ENCODE results near the gene ECI1.
"Not testable (repeated sequence)": the region's sequence is repeated elsewhere in the genome, so short reads cannot be mapped to it uniquely, and the experiment has no call there.

The ECI1 gene

GRCh38 chr16:2209258-2210008 lies 42.0 kb downstream of the ECI1 start:
- DNase-seq: no peak

GRCh38 chr16:2208772-2209171 lies 42.6 kb downstream of the ECI1 start:
- no peak for DNase-seq

DNA sequence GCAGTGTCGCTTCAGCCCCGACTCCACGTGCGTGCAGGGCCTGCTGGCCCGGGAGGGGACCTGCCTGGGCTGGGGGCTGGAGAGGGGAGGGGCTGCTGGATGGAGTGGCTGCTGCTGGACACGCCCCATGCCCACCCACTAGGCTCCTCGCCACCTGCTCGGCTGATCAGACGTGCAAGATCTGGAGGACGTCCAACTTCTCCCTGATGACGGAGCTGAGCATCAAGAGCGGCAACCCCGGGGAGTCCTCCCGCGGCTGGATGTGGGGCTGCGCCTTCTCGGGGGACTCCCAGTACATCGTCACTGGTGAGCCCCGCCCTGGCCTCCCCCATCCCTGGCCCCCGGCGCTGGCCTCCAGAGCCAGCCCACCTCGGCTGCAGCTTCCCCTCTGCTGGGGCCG lies 43.1 kb downstream of the ECI1 start:
- no peak for DNase-seq

- no peak for DNase-seq
Observed at GRCh38 chr16:2207872-2208271, 43.5 kb downstream of the ECI1 start.

DNA sequence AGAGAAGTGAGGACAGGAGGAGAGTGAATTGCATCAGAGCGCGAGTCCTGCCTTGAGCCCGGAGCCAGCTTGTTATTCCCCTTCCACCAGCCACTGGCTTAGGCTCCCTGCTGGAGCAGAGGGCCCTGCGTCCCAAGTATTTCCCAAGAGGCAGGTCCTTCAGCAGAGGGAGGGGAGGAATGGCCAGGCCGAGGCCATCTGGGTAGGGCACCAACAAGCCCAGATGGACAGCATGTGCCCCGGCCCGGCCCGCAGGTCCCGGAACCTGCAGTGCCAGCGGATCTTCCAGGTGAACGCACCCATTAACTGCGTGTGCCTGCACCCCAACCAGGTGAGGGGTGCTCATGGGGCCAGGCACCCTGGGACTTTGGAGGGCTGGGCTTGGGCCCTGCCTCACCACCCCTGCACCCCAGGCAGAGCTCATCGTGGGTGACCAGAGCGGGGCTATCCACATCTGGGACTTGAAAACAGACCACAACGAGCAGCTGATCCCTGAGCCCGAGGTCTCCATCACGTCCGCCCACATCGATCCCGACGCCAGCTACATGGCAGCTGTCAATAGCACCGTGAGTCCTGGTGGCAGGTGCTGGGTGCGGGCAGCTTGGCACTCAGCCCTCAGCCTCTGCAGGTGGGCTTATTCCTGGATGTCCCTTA lies 44.5 kb downstream of the ECI1 start:
- no peak for DNase-seq

- no peak for DNase-seq
Observed at GRCh38 chr16:2206420-2206779, 45.0 kb downstream of the ECI1 start.

DNA sequence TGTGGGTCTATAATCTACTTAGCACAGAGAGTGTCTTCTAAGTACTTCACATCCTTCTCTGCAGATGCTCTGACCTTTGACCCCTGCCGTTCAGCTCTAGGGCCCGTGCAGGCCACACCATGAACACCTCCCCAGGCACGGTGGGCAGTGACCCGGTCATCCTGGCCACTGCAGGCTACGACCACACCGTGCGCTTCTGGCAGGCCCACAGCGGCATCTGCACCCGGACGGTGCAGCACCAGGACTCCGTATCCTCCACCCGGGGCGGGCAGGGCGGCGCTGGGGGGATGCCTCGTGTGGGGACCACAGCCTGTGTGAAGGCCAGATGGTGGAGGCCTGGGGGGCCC lies 45.4 kb downstream of the ECI1 start:
- DNase-seq: no peak

DNA sequence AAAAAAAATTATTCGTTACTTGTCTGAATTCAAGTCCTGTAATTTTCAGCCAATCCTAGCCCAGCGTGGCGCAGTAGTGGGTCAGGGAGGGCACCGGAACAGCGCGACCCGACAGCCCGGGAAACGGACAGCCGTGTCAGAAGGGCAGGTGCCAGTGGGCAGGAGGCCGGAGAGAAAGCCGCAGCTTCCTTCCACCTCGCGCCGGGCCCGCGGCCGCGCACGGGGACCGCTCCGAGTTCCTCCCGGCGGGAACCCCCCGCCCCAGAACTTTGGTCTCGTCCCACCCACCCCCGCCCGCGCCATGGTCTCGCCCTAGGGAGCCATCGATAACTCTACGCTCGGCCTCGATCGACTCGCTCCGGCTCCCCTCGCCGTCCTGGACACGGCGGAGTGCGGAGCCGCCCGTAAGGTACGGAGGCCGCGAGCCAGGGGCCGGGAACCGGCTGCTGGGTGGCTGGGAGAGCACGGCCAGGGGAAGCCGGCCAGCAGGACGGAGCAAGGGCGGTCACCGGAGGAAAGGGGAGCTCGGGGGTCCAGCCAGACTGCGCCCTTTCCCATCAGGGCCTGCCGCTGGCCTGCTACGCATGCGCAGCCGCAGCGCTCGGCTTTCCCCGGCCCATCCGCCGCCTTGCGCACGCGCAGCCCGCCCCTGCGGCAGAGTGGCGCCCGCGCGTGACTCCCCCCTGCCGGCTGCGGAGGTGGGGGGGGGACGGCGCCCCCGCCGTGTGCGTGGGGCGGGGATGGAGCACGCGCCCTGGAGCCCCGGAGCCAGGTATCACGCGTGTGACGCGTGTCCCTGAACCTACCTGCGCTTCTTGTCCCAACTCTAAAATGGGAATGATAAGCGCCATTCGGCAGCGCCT lies 46.1 kb downstream of the ECI1 start, which contains the start of gene MLST8:
Gene MLST8, plus strand, starts transcription at position 351 of the 863 bp plus-strand sequence. CDS start 632 bp downstream, outside the sequence.
- peak; percentile 93 for DNase-seq

DNA sequence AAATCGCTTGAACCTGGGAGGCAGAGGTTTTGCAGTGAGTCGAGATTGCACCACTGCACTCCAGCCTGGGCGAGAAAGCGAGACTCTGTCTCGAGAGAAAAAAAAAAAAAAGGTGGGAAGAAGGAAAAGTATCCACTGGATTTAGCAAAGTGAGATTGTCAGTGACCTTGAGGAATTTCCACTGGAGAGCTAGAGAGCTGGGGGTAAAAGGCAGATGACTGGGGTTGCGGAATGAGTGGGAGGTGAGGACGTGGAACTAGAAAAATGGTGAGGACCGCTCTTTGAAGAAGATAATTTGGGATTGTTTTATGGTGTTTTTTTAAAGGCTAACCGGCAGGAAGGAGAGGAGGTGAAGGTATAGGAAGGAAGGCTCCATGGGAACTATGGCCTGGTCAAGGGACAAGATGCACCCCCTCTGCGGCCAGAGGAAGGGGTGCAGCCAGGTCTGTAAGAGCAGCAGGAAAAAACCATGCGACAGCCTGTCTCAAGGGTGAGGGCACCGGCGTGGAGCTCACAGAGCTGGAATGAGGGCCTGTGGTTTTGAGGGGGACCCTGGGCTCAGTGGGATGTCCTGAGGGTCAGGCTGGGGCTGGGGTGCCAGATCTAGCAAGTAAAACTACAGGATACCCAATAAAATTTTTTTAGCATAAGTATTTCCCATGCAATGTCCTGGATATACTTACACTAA lies 46.8 kb downstream of the ECI1 start:
- no peak for DNase-seq

DNA sequence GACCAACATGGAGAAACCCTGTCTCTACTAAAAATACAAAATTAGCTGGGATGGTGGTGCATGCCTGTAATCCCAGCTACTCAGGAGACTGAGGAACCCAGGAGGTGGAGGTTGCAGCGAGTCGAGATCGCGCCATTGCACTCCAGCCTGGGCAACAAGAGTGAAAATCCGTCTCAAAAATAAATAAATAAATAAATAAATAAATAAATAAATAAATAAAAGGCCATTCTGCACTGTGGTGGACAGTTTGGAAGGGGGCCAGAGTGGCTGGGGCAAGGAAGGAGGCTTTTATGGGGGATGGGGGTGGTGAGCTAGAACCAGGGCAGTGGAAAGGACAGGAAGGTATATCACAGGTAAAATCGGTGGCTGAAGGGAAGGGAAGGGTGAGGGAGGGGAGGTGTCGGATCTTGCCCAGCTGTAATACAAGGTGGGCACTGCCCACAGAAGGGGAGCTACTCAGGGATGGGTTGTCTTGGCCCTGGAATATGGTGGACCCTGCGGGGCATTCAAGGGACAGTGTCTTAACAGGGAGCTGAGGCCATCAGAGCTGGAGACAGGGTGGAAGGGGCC lies 48.2 kb downstream of the ECI1 start:
- DNase-seq: not testable (repeated sequence)

- no peak for DNase-seq
Observed at GRCh38 chr16:2200313-2200712, 51.1 kb downstream of the ECI1 start.

DNA sequence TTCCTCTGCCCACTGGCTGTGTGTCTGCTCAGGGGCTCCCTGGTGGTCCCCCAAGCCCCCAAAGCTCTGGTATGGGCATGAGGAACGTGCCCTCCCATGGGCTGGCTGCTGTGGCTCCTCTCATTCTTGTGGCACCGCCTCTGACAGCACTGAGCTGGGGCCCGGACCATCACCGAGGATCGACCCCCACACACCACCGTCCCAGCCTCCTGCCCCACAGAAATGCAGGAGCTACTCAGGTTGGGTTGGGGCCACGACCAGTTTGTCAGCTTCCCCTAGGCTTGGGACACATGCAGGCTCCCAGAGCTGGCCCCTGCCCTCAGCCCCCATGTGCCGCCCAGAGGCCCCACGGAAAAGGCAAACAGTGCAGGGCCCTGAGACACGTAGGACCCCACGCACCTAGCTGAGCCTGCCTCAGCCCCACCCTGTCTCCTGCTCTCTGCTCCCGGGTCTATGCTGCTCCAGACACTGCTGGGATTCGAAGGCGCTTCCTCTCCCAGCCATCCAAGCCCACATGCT lies 51.7 kb downstream of the ECI1 start:
- no peak for DNase-seq

DNA sequence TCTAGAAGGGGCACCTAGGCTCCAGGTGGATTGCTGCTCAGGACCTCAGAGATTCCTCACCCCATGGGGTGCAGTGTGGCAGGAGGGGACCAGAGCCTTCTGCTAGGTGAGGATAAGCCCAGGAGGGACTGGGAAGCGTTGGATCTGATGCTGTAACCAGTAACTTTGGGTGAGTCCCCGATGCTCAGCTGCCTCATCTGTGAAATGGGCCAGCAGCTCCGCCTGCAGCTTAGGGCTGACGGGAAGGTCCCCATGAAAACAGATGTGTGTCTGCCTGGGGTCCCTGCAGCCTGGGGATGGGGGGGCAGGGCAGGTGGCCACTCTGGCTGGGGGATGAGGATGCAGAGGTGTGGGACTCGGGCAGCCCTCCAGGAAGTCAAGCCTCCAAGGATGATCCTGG lies 52.3 kb downstream of the ECI1 start:
- no peak for DNase-seq

DNA sequence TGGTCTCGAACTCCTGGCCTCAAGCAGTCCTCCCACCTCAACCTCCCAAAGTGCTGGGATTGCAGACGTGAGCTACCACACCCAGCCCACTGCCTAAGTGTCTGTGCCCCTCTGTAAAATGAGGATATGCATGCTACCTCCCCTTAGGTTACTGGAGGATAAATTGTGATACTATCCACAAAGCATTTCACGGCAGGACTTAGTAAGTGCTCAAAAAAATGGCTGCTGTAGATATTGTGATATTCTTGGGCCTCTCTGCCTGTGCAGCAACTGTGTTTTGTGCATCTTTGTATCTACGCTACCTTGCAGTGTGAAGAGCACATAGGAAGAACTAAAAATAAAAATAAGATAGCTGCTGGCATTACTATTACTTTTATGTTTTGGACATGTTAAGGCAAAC lies 53.1 kb downstream of the ECI1 start:
- DNase-seq: no peak

DNA sequence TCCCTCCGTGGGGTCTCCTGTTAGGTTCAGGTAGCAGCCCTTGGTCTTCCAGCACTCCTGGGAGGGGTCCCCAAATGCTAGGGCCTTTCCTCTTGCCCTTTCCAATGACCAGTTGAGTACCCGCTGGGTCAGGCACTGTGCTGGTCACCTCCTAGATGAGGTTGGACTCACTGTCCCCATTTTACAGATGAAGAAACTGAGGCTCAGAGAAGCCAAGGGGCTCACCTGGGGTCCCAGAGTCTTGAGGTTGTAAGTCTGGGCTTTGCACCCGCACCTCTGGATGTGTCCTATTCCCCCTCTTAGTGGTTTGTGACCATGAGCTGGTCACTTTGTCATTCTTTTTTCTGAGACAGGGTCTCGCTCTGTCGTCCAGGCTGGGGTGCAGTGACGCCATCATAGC lies 53.6 kb downstream of the ECI1 start:
- no peak for DNase-seq

DNA sequence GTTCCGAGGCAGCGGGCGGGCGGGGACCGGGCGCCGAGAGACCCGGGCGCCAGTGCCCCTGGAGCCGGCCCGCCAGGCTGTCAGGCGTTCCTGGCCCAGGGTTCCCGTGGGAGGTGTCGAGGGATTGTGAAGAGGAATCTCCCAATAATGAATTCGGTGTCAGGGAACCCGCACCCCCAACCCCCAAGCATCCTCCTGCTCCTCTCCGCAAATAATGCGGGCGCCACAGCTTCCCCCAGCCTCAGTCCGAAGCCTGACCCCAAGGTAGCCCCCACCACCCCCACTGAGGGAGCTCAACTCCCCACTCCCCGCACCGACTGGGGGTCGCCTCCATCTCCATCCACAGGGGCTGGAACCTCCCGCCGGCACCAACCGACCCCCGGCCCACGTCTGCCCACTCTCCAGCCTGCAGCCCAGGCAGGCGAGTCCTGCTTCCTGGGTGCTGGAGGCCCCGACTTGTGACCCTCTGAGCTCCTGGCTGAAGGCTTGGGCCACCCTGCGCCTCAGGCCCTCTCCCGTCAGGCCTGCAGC lies 54.3 kb downstream of the ECI1 start:
- DNase-seq: no peak

DNA sequence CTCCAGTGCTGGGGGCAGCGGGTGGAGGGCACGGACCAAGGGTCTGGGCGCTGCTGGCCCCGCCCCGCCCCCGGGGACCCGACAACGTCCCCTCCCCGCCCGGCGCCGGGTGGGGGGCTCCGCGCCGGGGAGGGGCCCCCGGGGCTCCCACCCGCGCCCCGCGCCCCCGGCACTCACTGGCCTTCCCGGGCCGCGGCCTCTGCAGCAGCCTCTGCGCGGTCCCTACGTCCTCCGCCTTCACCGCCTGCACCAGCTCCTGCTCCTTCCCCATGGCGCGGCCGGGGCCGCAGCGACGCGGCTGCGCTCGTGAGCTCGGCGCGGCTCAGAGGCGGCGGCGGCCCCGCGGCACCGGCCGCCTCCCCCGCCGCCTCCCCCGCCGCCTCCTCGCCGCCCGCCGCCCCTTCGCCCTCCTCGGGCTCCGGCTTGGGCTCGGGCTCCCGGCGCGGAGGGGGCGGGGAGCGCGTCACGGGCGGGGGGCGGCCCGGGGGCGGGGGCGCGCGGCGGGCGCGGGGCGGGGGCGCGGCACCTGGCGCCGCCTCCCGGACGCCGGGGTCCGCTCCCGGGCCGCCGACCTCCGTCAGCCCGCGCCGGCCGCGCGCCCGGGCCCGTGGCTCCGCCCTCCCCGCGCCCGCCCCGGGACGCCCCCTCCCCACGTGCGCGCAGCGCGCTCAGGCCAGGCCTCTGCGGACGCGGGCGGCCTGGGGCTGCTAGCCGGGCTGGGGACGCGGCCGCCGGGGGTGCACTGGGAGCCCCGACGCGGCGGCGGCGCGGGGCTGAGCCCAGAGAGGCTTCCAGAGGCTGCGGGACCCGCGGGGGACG lies 55.0 kb downstream of the ECI1 start, which contains the start of gene CASKIN1:
Gene CASKIN1, minus strand, starts transcription at position 444 of the 819 bp plus-strand sequence. Its CDS starts 173 bp downstream, at position 271.
- DNase-seq: no peak

DNA sequence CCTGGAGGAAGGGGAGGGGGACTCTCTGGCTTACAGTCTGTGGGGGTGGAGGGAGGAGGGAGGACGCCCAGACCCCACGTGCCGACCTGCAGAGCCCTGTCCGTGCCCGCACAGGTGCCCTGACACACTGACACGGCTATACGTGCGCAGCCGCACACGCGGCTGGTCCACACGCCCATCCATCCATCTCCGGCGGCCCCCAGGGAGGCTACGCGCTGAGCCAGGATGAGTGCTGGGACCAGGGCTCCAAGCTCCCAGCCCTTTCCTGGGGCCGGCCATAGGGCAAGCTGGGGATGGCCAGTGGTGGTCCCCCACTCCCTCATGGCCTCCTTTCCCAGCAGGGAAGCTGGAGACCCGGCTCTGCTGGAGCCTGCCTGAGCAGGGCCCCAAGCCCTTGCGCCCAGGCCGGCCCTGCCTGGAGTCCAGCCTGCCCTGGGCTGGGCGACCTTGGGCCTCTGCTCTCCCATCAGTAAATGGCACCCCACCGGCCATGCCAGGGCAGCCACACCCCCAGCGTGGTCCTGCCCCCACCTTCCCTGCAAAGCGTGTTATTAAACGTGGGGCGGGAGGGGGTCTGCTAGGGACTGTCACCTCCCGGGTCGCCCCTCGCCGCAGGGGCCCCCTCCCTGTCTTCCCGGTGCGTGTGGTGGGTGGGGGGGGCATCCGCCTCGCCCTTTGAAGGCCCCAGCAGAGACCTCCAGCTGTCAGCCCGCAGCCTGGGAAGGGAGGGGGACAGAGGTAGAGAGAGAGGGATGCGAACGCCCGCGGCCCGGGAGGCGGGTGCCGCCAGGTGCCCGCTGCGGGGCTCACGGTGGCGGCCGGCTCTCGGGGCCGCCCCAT lies 55.8 kb downstream of the ECI1 start:
- no peak for DNase-seq

DNA sequence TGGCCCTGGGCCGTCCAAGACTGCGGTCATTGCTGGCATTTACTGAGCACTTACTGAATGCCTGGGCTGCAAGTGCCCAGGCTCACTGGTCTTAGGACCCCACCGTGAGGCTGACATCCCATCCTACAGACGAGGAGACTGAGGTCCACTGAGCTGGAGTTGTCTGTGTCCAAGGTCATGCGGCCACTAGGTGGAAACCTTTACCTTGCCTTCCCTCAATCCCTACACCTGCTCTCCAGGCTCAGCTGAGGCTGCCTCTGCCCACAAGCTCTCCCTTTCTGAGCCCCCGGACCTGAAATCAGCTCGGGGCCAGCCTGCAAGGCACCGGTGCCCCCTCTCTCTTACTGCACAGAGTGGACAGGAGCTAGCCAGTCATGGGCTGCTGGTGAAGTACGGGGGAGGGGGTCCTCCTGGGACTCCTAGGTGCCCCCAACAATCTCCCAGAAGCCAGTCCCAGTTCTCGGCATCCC lies 56.5 kb downstream of the ECI1 start:
- no peak for DNase-seq

DNA sequence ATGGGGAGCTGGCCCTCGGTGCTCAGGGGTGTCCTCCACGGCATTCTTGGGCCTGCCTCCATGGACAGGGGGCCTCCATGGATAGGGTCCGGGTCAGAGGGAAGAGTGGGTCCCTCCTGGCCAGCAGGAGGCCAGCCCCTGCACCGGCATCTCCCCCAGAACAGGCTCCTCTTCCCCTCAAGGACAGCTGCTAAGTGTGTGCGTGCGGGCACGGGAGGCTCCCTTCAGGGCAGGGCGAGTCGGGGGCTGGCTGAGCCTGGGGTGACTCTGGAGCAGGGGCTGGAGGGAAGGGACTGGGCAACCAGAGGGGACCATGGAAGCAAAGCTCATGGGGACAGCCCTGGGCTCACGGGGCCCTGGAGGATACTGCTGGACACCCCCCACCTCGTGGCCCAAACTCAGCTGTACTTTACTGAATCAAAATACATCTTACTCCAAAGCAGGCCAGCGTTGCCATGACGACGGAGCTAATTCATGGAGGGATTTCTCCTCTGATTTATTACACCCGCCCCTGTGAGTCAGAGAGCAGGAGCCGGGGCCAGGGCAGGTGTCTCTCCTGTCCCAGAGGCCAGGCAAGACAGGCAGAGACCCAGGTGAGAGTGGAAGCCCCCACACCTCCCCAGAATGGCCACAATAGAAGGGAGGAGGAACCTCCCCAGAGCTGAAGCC lies 57.1 kb downstream of the ECI1 start:
- no peak for DNase-seq
